LNCAP (cell line): ENCODE results near the gene CDKN2A.

Experiments used
- CTCF ChIP-seq: fragments of 450-650 bp; IDR thresholded peaks from 2 replicates; pipeline ENCODE4 v1.5.1; 2017; ENCODE audit warnings: mild to moderate bottlenecking

CDKN2A gene

GRCh38 chr9:21995006-21995665 is 944 bp upstream of the CDKN2A start:
- TF ChIP-seq CTCF, result no peak

GRCh38 chr9:21994556-21995005 is 389 bp upstream of the CDKN2A start, which contains the start of gene CDKN2B-AS1:
Gene CDKN2B-AS1, plus strand, starts transcription at chr9:21994791.
- TF ChIP-seq CTCF, result no peak; the same call in 1 of the 2 replicates

- no peak for TF ChIP-seq CTCF
These were observed 1.2 kb downstream of the CDKN2A start for GRCh38 chr9:21993007-21993406.

- no peak for TF ChIP-seq CTCF
These were observed 2.9 kb downstream of the CDKN2A start for GRCh38 chr9:21991072-21991959.

- TF ChIP-seq CTCF, result no peak
These were observed 4.6 kb downstream of the CDKN2A start for GRCh38 chr9:21989440-21990189.

GRCh38 chr9:21988056-21988990 is 5.9 kb downstream of the CDKN2A start:
- TF ChIP-seq CTCF, result no peak
